IPS-15b (cell line): ENCODE measurements around the gene MINAR1.
"Not testable (repeated sequence)": the region's sequence is repeated elsewhere in the genome, so short reads cannot be mapped to it uniquely, and the experiment has no call there.

Experiments
- H3K27me3 ChIP-seq: one replicate; pipeline ENCODE4 v1.6.1; 2013; ENCODE audit warnings: low read length; ENCODE audit not compliant: control insufficient read depth, insufficient read depth
- H3K36me3 ChIP-seq: one replicate; pipeline ENCODE4 v1.6.1; 2013; ENCODE audit warnings: low read length; ENCODE audit not compliant: control insufficient read depth, insufficient read depth
- H3K4me1 ChIP-seq: one replicate; pipeline ENCODE4 v1.6.1; 2013; ENCODE audit warnings: mild to moderate bottlenecking, low read length; ENCODE audit not compliant: control insufficient read depth, insufficient read depth
- H3K4me3 ChIP-seq: one replicate; pipeline ENCODE4 v1.5.1; 2013; ENCODE audit warnings: low read depth, low read length
- H3K9ac ChIP-seq: one replicate; pipeline ENCODE4 v1.6.1; 2013; ENCODE audit warnings: low read depth, mild to moderate bottlenecking, low read length
- H3K9me3 ChIP-seq: one replicate; pipeline ENCODE4 v1.6.1; 2013; ENCODE audit warnings: mild to moderate bottlenecking, low read length; ENCODE audit not compliant: control insufficient read depth, insufficient read depth

The MINAR1 gene

GRCh38 chr15:79412010-79412409 is 20.1 kb upstream of the MINAR1 start:
- no peaks in the 10 kb centered on the region for H3K36me3 ChIP-seq
- H3K9ac ChIP-seq: no peak overlapping the region
- no peaks in the 10 kb centered on the region for H3K9me3 ChIP-seq
- no peak overlapping the region for H3K4me3 ChIP-seq
- H3K27me3 ChIP-seq: no peaks in the 10 kb centered on the region
- peaks cover 7% of the 10 kb centered on the region for H3K4me1 ChIP-seq

- no peaks in the 10 kb centered on the region for H3K27me3 ChIP-seq
- H3K9ac ChIP-seq: no peak overlapping the region
- no peaks in the 10 kb centered on the region for H3K9me3 ChIP-seq
- H3K4me1 ChIP-seq: peaks cover 7% of the 10 kb centered on the region
- H3K36me3 ChIP-seq: no peaks in the 10 kb centered on the region
- H3K4me3 ChIP-seq: no peak overlapping the region
Observed at GRCh38 chr15:79412429-79412828, 19.7 kb upstream of the MINAR1 start.

- Histone ChIP-seq H3K27me3 (no peaks in the 10 kb centered on the region), H3K9me3 (no peaks in the 10 kb centered on the region), H3K4me3 (no peak overlapping the region), H3K4me1 (peaks cover 18% of the 10 kb centered on the region), H3K36me3 (no peaks in the 10 kb centered on the region), H3K9ac (no peak overlapping the region)
Observed at GRCh38 chr15:79416876-79417275, 15.3 kb upstream of the MINAR1 start.

- H3K9ac ChIP-seq: no peak overlapping the region
- H3K36me3 ChIP-seq: no peaks in the 10 kb centered on the region
- peak overlapping the region; percentile 10 for H3K4me3 ChIP-seq
- H3K4me1 ChIP-seq: peaks cover 18% of the 10 kb centered on the region
- no peaks in the 10 kb centered on the region for H3K9me3 ChIP-seq
- H3K27me3 ChIP-seq: no peaks in the 10 kb centered on the region
Observed at GRCh38 chr15:79418693-79419279, 13.3 kb upstream of the MINAR1 start.

- Histone ChIP-seq H3K9ac (no peak overlapping the region), H3K27me3 (peaks cover 25% of the 10 kb centered on the region), H3K9me3 (no peaks in the 10 kb centered on the region), H3K36me3 (no peaks in the 10 kb centered on the region), H3K4me3 (no peak overlapping the region), H3K4me1 (peaks cover 8% of the 10 kb centered on the region)
Observed at GRCh38 chr15:79425591-79426295, 6.4 kb upstream of the MINAR1 start.

GRCh38 chr15:79426899-79427298 is 5.2 kb upstream of the MINAR1 start:
- H3K27me3 ChIP-seq: peaks cover 33% of the 10 kb centered on the region
- not testable (repeated sequence) for H3K9ac ChIP-seq, H3K36me3 ChIP-seq, H3K9me3 ChIP-seq, H3K4me3 ChIP-seq, H3K4me1 ChIP-seq

GRCh38 chr15:79427781-79428598 is 4.1 kb upstream of the MINAR1 start:
- Histone ChIP-seq H3K4me1 (peaks cover 11% of the 10 kb centered on the region), H3K4me3 (no peak overlapping the region), H3K27me3 (peaks cover 42% of the 10 kb centered on the region)

GRCh38 chr15:79430901-79431635 is 1.1 kb upstream of the MINAR1 start:
- Histone ChIP-seq H3K9me3 (no peaks in the 10 kb centered on the region), H3K4me3 (peak overlapping the region; percentile 68), H3K36me3 (no peaks in the 10 kb centered on the region), H3K4me1 (peaks cover 16% of the 10 kb centered on the region), H3K9ac (no peak overlapping the region), H3K27me3 (peaks cover 69% of the 10 kb centered on the region)

More at GRCh38 chr15:79427781-79428598, 4.1 kb upstream of the MINAR1 start:
- Histone ChIP-seq H3K36me3 (no peaks in the 10 kb centered on the region), H3K9ac (no peak overlapping the region), H3K9me3 (no peaks in the 10 kb centered on the region)

GRCh38 chr15:79432345-79433275 is 474 bp downstream of the MINAR1 start:
- Histone ChIP-seq H3K36me3 (no peaks in the 10 kb centered on the region), H3K4me1 (peaks cover 16% of the 10 kb centered on the region), H3K27me3 (peaks cover 74% of the 10 kb centered on the region), H3K9ac (no peak overlapping the region), H3K4me3 (peak overlapping the region; percentile 68), H3K9me3 (no peaks in the 10 kb centered on the region)

GRCh38 chr15:79433276-79433990 is 1.3 kb downstream of the MINAR1 start:
- Histone ChIP-seq H3K27me3 (peaks cover 71% of the 10 kb centered on the region), H3K4me1 (peaks cover 16% of the 10 kb centered on the region), H3K36me3 (no peaks in the 10 kb centered on the region), H3K9ac (no peak overlapping the region), H3K9me3 (no peaks in the 10 kb centered on the region), H3K4me3 (peak overlapping the region; percentile 68)
